ENCODE measurements around the gene IDI2. TPM values are rescaled to one million over a fixed set of nuclear protein-coding genes. Genes with fewer than 3 reads are reported as not detected.

The IDI2 gene
- total and polyA plus RNA-seq, 2 of the 13 experiments (the other 11 are each of a cell fraction or from before 2014, with no cell fraction given) = not detected

- TF ChIP-seq BCLAF1 (IDR thresholded peaks at IDR 0.05) (no peak), TCF7L2 (IDR thresholded peaks at IDR 0.05; ENCODE audit: low read depth, low read length) (no peak), PRDM15 (CRISPR knock-in tag; IDR thresholded peaks at IDR 0.05) (no peak), BCL3 (CRISPR knock-in tag; IDR thresholded peaks at IDR 0.05) (peak; percentile 79; the same call in 1 of the 2 replicates), ZNF703 (CRISPR knock-in tag; IDR thresholded peaks at IDR 0.05; ENCODE audit: borderline replicate concordance) (no peak), JUNB (CRISPR knock-in tag; IDR thresholded peaks at IDR 0.05; ENCODE audit: borderline replicate concordance) (no peak), ZNF670 (CRISPR knock-in tag; IDR thresholded peaks at IDR 0.05; ENCODE audit: borderline replicate concordance) (no peak; the same call in 1 of the 2 replicates), ZNF83 (CRISPR knock-in tag; IDR thresholded peaks at IDR 0.05; ENCODE audit: borderline replicate concordance) (no peak), ZKSCAN8 (CRISPR knock-in tag; IDR thresholded peaks at IDR 0.05; ENCODE audit: borderline replicate concordance) (no peak), RAD51 (IDR thresholded peaks at IDR 0.05; ENCODE audit: borderline replicate concordance) (no peak), ZBTB4 (CRISPR knock-in tag; IDR thresholded peaks at IDR 0.05; ENCODE audit: borderline replicate concordance) (no peak), SMYD3 (CRISPR knock-in tag; IDR thresholded peaks at IDR 0.05) (no peak), ZNF530 (CRISPR knock-in tag; IDR thresholded peaks at IDR 0.05; ENCODE audit: low read depth) (no peak), MAX (IDR thresholded peaks at IDR 0.05) (no peak; the same call in 1 of the 2 replicates), GPBP1L1 (CRISPR knock-in tag; IDR thresholded peaks at IDR 0.05) (no peak)
These were observed 30.9 kb upstream of the IDI2 start, which contains the start of gene WDR37 (continued) for GRCh38 chr10:1056326-1057105.
